ENCODE data around the gene OPN1SW.

GRCh38 chr7:128810473-128810872, 34.9 kb upstream of the OPN1SW start:
- no peak for TF ChIP-seq CTCF (IDR thresholded peaks at IDR 0.05; ENCODE audit: low read length)
- no peak for TF ChIP-seq EZH2phosphoT487 (IDR thresholded peaks at IDR 0.05; ENCODE audit: low read length)
